DMS79 treated with DMSO at 0.1 percent for 48 hours (cell line): ENCODE data around the gene AMBP.
A peak's percentile ranks its signal among the peaks of the same experiment; 100 is the strongest.

ENCODE experiments used
- DNase-seq: peaks from one replicate; lab custom pipeline; 2025; lab: John Stamatoyannopoulos, UW

AMBP gene

DNA sequence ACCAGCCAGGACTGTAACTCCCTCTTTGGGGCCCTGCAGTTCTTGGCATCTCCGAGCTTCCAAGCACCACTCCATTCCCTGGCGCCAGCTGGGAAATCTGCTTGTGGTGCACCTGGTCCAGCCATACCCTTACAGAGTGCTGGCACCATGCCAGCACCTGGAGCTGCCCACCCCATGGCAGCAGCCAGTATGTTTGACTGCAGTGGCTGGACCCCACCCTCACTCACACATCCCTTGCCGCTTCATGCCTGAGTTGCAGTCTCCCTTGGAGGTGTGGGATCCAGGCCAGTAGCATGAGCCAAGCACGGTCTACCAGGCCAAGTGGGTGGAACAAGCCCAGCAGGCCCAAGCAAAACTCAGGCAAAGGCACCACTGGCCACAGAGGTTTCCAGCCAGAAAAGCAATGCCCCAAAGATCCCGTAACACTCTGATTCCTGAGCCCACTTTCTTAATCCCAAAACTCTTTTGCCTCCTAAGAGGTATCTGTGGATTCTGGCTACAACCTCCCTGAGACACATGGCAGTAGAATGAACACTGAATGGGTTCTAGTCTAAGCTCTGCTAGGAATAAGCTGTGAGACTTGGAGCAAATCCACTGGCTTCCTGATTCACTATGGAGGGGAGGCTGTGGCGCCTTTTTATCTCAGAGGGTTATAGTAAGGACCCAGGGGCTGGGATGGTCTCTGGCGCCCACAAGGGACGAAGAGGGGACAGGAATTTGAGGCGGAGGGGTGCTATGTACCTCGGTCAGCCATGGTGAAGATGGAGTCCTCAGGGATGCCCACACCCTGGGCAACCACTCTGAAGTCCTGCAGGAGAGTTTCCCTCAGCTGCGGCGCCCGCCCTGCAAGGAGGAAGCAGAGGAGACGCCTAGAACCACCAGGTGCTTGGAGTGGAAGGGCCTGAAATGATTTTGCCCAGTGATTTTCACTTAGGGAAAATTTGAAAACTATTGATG is 5.6 kb downstream of the AMBP start:
- DNase-seq = peak; percentile 96

GRCh38 chr9:114071197-114071795 is 6.8 kb downstream of the AMBP start:
- DNase-seq = no peak

DNA sequence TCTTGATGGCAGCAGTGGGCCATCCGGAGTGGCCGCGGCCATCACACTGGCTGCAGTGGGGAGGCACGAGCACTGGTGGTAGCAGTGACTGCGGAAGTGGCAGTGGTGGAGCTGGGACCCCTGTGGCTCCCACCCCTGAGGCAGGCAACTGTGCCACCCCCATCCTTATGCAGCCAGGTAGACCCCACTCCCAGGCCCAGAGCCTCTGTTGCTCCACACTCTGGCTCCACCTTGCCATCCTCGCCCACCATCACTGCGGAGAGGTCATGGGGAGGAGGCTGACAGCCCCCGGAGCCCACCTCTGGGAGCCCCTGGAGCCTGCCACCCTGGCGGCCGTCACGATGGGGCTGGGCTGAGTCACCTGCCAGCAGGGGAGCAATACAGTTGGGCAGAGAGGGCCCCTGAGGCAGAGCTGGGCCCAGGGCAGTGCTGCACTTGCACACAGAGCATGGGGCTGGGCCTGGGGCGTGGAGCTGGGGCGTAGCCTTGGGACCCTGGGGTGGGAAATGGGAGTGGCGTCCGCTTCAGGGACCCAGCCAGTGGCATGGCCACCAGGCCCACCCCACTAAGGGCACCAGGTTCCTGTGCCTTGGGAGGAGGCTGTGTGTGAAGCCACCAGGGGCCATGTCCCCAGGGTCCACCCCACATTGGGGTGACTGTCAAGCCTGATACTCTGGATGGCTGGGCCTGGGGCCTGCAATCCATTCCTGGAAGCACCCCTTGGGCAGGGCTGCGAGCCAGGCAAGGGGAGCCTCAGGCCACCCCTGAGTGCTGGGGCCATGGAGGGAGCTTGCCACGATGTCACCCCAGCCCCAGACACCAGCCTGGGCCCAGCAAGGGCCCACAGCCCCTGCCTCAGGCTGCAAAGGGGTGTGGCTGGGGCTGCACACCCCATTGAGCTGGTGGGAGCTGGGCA is 7.7 kb downstream of the AMBP start:
- DNase-seq = no peak

DNA sequence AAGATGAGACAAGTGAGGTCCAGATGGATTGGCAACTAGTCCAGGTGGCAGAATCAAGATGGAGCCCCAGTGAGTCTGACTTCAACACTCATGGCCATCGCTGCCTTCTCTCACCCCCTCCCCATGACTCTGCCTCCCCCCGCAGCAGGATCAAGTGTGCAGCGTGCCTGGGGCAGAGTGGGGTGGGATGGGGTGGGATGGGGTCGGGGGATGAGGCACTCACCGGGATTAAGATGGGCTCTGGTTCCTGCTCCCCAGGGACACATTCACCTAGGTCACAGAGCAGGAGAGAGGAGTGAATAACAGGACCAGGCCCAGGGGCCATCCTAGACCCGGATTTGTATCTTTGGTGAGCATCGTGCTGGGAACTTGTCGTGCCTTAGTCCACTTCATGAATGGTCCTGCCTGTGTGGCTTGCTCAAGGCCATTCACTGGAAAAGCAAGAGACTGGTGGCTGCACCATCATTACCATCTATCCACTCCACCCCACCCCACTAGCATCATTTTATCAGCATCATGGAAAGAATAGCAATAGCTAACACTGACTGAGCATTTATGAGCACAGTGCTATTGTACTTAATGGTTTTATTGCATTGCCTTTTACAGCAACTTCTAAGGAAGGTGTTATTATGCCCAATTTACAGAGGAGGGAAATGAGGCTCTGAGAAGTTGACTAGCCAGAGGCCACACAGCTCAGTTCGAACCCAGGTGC is 8.5 kb downstream of the AMBP start:
- no peak for DNase-seq

- no peak for DNase-seq
These were observed 12.8 kb downstream of the AMBP start for GRCh38 chr9:114065304-114065703.

GRCh38 chr9:114061830-114062474 is 16.1 kb downstream of the AMBP start:
- no peak for DNase-seq

DNA sequence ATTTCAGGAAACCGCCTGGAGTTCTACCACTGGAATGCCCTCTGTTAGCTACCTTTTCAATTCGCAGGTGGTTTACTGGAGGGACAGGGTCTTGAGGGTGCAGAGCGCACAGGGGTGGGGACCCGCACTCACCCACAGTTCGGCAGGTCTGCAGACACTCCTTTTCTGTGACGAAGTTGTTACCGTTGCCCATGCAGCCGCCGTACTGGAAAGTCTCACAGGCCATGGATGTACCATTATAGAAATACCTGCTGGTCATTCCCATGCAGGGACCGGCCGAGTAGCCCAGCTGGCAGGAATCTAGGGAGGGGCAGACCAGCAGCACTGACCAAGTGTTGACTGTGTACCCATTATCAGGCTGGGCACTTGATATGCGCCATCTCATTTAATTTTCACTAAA is 16.8 kb downstream of the AMBP start:
- DNase-seq = no peak

GRCh38 chr9:114060711-114061110 is 17.4 kb downstream of the AMBP start:
- no peak for DNase-seq

GRCh38 chr9:114060070-114060469 is 18.0 kb downstream of the AMBP start:
- no peak for DNase-seq

DNA sequence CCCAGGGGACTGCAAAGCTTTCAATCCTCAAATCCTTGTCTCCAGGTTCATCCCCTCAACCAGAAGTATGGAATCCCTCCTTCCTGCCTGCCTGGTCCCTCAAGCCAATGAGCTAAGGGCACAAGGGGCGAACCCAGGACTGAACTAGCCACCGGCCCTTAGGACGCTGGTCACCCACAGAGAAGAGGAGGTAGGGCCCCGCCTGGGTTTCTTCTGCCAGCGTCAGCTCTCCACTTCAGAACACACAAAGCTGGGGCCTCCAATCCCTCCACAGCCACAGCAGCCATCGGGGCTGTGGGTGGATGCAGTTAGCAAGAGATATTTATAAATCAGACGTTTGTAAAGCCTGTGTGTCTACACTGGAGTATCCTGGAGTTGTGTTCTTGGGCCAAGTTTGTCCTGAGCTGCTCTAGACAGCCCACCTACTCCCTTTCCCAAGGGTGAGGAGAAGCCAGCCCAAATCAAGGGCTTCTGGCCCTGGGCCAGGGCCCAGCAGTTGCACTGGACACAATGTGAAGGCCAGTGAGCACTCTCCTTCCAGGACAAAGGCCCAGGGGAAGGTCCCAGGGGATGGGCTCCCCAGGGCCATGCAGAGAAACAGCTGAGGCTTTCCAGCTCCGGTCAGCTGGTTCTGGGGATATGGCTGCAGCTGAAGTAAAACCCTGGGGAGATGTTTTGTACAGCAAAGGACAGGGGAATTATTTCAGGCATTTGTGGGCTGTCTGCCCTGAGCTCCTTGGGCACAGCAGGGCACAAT is 18.9 kb downstream of the AMBP start:
- no peak for DNase-seq

DNA sequence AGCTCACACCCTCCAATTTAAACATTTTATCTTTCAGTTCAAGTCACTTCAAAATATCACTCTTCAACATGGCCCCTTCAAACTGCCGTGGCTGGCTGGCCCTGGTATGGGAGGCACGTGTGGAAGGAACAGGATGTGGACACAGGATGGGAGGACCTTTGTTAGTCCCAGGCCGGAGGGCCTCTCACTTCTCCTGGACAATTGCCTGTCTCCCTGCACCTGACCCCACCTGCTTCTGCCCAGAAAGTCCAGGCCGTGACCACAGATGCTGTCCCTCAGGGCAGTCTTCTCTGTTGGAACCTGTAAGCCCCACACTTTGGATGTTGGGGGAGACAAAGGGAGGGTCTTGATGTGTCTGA is 19.4 kb downstream of the AMBP start:
- DNase-seq = no peak

GRCh38 chr9:114057161-114057885 is 20.8 kb downstream of the AMBP start:
- no peak for DNase-seq

DNA sequence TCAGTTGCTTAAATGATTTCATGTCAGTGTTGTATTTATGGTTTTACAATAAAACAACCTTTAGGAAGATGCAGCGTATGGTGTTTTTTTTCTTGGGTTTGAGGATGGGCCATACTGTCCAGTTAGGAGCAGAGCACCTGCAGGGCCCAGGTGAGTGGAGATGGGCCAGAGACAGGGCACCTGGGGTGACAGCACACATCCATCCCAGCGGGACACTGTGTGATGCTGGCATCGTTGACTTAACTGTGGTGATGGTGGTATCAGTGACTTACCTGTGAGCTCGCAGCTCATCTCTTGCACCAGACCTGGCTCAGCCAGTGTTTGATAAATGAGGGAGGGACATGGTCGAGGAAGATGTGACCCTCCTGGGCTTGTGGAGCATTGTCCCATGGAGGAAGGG is 21.6 kb downstream of the AMBP start:
- no peak for DNase-seq

DNA sequence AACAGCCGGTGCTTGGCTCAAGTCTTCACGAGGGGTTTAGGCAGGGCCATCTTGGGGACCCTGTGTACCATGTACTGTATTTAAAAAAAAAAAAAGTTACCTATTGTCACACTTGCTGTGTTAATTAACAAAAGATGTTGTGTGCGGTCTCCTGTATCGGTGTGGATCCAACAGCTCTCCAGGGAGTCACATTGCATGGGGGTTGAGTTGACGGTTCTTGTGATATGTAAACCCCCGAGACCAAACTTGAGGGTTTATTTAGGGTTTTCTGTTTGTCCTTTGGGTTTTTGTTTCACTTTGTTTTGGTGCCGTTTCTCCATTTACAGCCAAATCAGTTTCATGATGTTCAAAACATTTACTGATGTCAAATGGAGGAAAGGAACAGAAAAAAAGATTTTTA is 22.2 kb downstream of the AMBP start:
- DNase-seq = no peak

- no peak for DNase-seq
These were observed 23.0 kb downstream of the AMBP start for GRCh38 chr9:114055061-114055460.

GRCh38 chr9:114054191-114054690 is 23.9 kb downstream of the AMBP start:
- DNase-seq = no peak

DNA sequence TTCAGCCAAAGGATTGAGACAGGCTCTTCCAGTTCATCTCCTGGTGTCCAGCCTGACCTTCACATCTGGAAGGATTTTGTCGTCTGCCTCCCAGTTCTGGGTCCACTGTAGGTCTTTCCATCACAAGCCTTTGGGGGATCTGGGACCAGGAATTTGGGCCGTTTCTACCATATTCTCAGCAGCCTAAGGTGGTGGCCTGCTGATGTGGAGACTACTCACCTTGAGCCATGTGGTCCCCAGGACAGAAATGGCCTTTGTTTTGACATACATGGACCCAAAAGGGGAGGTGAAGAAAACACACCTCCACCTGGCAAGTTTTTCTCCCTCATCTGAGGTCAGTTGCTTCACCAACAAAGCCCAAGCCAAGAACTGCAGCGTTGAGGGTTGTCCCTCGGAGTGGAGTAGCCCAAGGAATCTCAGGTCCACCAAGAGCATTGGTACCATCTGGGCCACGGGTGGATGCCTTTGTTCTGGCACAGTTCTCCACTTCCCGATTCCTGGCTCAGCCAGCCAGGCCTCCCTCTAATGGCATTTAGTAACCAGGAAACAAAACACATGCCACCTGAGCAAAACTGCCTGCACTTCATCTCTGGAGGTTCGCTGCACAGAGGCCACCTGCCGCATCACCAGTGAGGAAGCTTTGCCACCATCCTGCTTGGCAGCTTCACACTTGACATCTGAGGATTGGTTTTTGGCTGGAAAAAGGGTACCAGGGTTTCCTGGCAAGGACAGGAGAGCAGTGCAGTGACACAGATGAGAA is 24.7 kb downstream of the AMBP start:
- peak; percentile 13 for DNase-seq

- no peak for DNase-seq
These were observed 26.4 kb downstream of the AMBP start for GRCh38 chr9:114051706-114052105.

- no peak for DNase-seq
These were observed 26.8 kb downstream of the AMBP start for GRCh38 chr9:114051281-114051680.
